ENCODE measurements around the gene RASL10B.

The RASL10B gene

DNA sequence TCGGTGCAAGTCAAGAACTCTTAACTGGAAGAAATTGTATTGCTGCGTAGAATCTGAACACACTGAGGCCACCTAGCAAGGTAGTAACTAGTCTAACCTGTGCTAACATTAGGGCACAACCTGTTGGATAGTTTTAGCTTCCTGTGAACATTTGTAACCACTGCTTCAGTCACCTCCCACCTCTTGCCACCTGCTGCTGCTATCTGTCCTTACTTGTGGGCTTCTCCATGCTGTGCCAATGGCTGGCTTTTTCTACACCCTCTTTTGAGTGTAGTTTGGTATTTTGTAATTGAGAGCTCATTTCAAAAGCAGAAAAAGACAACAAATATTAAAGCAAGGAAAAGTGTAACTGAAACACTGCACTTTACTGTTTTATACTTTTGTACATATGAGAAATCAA is 7.7 kb upstream of the RASL10B start:
- no peak for DNase-seq

DNA sequence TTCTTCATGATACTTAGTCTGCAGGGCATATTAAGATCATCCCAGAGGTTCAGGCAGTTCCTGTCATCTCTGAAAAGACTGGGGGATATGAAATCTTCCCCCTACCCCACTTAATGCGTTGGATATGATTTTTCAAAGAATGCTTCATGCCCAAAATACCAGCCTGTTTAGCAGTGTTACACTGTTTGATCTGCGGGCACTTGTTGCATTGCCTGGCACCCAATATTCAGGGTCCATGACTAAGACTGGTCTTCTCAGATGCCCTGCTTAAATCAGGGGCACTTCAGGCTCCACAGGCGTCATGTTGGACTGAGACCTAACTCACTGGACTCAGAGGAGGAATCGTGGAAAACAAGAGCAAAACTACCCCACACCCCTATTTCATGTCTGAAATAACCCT is 6.4 kb upstream of the RASL10B start:
- no peak for DNase-seq

DNA sequence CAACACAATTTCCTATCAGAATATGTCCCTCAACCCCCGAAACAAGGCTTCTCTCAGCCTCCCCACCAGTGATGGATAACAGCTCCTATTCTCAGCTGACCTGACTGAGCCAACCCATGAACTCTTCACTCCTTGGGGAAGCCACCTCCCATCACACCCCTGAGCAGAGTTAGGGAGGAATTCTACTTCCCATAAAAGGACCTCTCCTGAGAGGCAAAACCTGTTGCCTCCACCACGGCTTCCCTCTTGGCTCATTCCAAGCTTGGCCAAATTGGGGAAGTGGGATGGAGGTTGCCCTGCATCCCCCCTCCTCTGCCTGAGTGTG is 5.7 kb upstream of the RASL10B start:
- no peak for DNase-seq

DNA sequence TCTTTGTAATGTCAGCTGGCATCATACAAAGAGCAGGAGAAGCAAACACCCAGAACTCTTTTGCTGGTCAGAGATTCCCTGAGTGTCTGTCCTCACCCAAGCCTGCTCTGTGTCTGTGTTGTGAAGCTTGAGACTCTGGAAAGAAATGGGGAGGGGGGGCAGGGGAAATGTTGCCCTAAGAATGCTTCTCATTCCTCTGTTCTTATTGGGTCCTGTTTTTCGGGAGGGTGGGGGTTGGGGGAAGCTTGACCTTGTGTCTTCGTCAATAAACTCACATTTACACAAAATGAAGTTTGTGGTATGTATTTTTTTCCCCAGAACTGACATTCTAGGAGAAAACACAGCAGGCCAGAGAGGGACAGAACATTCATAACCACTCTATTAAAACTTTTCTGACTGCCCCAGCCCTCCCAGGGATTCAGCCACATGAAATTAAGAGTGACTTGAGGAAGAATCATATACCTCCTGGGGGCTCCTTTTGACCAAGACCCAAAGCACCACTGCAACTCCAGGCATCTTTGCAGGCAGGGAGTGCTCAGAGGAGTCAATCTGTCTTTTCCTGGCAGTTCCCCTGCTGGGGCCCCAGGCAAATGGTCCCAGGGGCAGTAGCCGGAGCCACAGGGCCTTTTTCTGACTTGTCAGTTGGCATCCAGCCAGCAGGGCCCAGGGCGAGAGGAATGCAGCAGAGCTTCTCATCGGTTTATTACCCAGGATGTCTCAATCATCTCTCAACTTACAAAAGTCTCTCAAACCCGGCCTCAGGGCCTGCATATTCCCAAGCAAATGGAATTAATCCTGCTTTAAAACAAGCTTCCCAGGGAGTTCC is 5.1 kb upstream of the RASL10B start:
- DNase-seq = no peak

DNA sequence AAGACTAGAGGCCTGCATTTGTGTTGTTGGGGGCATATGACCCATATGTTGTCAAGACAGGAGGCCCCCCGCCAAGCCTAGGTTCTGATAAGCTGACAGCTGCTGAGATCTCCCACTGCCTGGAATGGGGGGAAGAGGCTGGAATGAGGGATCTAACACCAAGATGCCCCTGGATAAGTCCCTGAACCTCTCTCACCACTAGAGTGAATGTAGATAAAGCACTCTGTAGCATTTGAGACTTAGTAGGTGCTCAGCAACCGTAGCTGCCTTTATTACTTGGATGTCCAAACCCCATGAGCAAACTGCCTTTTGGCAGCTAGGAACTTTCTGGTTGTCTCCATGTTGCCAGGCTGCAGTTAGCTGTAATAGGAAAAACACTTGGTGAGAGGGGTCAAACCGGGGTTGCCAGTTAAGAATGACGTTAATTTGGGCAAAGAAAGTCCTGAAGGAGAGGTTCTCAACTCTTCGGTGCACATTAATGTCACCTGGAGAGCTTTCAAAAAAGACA is 4.4 kb upstream of the RASL10B start:
- DNase-seq = no peak

DNA sequence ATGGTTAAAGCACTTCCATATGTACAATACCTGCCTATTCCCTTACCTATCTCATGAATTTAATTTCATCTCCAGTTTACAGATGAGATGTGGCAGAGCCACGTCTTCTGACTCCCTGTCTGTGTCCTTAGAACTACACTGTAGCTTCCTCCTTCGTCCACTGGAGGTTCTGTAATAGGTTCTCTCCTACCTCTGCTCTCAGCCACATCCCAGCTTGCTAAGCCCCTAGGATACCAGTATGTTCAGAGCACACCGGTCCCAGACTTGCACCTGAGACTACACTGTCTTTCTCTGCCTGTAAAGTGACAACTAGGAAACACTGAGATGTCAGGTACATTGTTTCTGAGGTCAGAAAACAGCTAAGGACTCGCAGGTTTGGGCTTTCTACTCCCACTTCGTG is 3.8 kb upstream of the RASL10B start:
- DNase-seq = no peak

DNA sequence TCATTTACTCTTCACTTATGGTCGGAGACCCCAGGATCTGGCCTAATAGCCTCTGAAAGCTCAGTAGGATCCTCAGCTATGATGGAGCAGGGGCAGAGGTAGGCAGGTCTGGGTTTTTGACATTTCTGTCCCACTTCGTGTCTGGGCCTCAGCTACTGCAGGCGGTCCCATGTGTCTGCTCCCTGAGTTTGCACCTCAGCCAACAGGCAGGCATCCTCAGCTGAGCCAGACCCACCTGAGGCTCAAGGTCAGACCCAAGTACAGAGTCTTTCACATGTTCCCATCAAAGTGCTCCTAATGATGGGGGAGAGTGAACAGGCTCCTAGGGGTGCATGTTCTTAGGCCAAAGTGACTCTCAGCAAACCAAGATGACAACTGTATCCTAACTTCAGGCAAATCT is 2.9 kb upstream of the RASL10B start:
- DNase-seq = no peak

DNA sequence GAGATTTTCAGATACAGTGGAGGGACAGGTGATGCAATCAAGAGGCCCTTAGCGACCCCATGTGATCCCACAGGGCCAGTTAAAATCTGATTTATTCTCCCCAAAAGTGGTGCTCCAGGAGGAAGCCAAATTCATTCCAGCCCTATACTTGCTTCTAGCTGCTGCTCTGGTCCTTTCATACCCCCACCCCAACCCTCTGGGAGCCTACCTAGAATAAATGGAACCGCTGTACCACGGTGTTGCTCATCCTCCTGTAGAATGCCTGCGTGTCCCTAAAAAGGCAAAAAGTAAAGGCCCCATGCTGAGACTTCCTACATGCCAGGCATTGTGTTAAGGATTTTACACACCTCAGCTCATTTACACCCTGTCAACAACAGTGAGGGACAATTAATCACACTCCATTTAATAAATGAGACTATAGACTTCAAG is 2.0 kb upstream of the RASL10B start:
- no peak for DNase-seq

DNA sequence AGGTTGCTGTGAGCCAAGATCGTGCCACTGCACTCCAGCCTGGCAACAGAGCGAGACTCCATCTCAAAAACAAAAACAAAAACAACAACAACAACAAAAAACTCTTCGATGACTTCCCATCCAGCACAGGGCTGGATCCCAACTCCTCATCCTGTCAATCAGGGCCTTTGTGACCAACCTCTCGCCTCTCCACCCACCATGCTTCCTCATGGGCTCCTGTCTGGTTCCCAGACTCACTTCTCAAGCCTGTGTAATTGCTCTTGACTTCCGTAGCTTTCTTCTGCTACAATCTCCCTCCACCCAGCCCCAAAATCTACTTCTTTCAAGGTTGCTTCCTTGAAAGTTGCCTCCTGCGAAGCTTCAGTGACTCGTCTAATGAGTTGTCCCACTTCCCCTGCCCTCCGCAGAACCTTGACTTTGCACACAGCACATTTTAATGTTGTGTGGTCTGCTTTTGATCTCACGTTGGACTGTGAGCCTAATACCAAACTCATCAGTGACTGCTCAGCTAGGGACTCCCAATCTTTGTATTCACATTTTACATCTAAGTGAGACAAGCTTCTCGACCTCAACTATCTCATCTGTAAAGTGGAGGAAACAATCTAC is 936 bp upstream of the RASL10B start:
- DNase-seq = no peak

DNA sequence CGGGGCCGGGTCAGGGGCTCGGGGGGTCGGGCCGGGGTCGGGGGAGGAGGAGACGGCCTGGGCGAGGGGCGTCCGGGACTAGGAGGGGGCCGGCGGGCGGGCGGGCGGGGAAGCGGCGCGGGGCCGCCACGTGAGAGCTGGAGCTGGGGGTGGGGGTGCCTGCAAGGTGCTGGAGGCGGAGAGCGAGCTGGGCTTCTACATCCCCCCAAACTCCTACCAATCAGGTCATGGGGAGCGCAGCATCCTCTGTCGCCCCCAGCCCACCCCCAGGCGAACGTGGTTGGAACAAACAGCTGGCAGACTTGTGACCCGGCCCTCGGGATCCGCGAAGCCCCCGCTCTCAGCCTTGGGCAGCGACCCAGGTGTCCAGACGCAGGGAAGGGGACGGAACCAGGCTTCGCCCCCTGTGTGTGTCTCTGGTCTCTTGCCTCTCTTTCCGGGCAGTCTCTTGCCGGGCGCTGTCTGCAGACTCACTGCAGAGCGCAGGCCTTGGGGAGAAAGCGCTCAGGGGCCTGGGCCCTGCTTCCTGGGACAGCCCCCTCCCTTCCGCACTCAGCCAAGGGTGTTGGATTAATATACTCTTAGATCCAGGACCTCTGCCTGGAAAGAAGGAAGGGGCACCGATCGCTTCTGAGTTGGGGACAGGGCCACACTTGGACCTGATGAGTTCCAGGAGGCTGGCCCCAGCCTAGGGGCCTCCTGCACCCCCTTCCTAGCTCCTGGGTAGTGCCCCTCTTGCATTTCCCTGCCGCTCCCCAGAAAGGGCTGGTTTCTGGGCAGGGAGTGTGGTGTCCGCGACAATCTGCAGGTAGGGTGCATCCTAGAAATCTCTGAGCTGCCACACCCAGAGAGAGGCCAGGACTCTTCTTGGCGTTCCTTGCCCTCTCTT is 722 bp downstream of the RASL10B start:
- peak; percentile 8 for DNase-seq

DNA sequence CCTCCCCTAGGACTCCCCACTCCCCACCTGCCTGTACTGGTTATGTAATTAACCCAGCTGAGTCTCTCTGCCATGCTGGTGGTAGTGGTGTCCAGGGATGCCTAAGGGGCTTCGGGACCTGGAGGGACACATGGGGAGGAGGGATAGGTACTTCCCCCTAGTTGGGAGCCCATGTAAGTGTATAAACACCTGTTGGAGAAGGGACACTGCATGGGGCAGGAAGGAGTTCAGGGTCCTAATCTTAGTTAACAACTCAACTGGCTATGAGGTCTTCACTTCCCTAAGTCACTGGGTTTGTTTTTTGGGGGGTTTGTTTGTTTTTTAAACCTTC is 1.3 kb downstream of the RASL10B start:
- DNase-seq = no peak

DNA sequence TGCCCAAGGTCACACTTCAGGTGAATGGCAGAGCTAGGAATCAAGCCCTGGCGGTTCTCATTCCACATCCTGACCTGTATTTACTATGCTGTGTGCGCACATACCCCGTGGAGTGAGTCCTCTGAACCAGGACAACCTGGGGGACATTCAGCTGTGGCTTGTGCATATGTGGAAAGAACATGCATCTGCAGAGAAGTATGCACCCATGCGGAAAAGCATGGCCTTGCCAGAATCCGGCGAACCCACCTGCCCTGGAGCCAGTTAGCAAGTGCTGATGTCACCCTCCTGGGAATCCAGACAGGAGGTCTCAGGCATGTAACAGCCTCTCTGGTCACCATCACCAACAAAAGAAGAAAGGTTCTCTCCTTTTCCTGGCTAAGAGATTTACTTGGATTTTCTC is 1.9 kb downstream of the RASL10B start:
- DNase-seq = no peak

DNA sequence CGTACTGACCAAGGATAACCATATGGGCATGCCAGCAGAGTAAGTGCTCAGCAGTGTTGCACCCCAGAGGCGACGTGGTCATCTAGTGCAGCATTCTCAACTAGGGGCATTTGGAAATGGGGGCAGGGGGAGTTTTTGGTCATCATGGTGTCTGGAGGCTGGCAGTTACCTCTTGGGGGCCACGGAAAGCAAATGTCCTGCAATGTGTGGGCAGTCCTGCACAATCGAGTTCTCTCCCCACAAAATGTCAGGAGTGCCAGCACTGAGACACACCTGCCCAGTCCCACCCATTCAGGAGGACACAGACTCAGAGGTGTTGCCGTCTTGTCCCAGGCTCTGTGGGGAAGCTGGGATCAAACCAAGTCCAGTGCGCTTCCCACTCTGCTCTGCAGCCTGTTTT is 3.0 kb downstream of the RASL10B start:
- DNase-seq = no peak

DNA sequence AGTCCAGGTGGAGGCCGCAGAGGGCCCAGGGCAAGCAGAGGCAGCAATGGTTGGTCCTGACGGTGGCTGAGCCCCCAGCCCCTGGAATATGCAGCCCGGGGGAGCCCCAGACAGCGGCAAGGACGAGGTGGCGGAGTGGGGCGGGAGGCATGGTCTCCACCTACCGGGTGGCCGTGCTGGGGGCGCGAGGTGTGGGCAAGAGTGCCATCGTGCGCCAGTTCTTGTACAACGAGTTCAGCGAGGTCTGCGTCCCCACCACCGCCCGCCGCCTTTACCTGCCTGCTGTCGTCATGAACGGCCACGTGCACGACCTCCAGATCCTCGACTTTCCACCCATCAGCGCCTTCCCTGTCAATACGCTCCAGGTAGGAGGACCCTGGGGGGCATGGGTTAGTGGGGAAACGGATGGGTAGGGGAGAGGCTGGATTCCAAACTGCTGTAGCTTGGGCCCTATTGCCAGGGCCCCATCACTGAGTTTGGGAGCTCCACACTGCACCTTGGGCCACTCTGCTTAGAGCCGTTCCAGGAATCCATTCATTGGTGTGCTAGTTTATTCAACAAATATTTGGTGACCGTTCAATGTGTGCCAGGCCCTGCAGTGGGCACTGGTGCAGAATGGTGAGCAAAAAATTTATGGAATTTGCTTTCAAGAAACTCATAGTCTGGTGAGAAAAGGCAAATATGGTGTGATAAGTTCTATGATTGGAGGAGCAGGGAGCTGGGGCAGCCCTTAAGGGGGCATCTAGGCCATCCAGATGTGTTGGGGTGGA is 3.8 kb downstream of the RASL10B start:
- DNase-seq = no peak

DNA sequence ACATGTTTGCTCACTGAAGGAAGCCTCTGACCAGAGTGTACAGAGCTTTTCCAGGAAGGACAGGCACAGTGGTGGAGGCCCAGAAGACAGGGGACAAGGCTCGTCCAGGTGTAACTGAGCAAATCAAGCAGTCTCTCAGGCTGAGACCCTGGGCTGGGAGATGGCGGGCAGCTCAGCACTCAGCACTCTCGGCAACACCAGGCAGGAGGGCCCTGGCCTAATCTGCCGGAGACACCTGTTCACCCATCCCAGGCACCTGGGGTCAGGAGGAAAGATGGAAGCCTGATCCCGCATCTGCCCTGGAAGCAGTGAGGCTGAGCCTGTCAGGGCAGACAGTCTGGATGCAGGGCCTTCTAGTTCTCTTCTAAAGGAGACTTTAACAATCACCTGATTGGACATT is 4.8 kb downstream of the RASL10B start:
- DNase-seq = no peak

DNA sequence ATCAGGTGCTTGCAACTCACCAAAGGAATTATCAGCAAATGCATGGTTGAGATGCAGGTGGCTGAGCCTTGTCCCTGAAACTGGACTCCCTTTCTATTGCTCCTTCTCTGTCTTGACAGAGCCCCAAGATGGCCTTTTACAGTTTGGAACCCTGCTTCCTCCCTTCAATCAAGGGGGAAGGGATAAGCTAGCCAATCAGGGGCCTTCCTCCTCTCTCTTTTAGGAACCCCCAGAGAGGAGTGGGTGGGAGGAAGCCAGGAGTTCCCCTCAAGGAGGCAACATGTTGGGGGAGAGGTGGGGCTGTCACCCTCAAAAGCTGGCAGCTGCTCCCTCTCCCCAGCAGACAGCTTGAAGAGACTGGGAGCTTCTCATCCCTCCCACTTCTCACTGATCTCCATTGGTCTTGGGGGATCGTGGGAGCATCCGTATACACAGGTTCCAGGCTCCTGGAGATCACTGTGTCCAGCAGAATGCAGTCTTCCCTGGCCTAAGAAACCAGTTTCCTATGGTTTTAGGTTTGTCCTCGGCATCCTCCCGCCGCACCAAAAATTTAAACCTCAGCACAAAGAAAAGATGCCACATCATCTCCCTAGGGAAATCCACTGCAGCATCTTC is 7.2 kb downstream of the RASL10B start:
- no peak for DNase-seq

DNA sequence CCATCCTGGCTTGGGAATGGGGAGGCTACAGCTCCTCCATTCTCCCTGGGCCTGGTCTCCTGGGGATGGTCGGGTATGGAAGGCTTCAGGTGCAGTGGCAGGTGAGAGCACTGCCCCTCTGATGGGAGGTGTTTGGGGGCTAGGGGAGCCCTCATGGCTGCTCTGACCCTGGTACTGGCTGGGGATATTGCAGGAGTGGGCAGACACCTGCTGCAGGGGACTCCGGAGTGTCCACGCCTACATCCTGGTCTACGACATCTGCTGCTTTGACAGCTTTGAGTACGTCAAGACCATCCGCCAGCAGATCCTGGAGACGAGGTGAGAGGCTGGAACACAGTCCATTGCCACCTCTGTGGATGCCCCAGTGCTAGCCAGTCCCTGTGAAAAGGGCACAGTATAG is 8.8 kb downstream of the RASL10B start:
- DNase-seq = no peak

DNA sequence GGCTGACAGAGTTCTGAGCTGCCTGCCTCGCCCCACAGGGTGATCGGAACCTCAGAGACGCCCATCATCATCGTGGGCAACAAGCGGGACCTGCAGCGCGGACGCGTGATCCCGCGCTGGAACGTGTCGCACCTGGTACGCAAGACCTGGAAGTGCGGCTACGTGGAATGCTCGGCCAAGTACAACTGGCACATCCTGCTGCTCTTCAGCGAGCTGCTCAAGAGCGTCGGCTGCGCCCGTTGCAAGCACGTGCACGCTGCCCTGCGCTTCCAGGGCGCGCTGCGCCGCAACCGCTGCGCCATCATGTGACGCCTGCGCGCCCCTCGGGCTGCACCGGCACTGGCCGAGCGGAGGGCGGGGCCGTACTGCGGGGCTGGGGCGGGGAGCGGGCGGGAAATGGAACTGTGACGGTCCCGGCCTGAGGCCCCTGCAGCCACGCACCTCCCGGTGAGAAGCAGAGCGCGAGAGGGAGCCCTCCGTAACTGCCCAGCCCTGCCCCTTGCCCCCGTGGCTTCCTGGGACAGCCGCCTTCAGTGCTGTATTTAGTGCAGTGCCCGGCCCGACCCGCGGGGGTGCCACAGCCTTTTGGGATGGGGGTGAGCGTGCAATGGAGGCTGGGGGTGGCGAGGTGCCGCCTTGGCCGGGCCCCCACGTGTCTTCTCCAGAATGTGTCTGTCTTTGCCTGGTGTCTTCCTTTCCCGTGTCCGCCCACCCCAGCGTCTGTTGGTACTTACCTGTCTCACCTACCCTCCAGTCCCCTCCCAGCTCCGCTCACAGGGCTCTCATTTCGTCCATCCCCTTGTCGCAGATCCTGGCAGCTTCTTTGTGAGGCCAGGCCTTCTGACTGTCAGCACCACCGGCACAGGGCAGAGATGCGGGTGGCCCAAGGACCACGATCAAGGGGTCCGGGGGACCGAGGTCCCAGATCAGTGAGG is 9.8 kb downstream of the RASL10B start:
- peak; percentile 16 for DNase-seq

DNA sequence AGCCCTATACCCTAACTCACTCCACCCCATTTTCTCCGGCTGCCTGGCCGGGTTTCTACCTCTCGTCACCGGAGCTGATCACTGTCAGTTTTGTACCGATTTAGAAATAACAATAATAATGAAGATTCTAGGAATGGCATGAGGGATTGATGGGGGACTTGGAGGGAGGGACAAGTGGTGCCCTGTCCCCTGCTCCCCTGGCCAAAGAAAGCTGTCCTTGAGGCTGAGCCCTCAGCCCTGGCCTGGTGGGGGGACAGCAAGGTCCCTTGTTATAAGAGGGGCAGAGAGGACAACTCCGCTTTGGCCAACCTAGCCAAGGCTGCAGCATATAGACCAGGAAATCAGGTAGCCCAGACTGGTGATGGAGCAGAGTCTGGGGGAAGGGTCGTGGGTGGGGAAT is 11.1 kb downstream of the RASL10B start:
- DNase-seq = no peak

DNA sequence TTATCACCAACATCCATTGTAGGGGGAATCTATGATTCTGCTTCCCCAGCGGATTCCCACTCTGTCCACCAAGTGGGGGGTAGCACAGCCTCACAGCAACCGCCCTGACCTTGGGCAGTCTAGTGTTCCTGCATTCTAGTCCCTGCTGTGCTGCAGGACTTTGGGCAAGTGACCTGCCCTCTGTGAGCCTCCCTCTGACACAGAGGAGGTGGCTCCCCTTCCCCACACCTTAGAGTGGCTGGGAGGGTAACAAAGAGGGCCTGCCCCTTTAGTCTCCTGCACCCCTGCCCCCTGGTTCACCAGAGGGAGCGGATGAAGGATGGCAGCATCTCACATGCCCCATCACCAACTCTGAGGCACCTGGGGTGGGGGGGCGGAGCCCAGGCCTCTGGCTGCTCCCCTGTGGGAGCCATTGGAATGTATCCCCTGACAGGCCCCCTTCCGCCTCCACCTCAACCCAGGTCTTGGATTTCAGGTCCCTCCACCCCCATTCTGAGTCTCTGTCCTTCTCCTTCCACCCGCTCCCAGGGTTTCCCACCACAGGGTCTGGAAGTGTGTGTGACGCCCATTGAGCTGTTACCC is 11.5 kb downstream of the RASL10B start:
- DNase-seq = no peak
